Type B pancreatic cell (in vitro differentiated cells): Measurements from ENCODE around the gene SLC47A2. TPM values are rescaled to one million over a fixed set of nuclear protein-coding genes. Genes with fewer than 3 reads are reported as not detected.

Experiments
- DNase-seq: peaks from one replicate; pipeline ENCODE4 v3.0.0; 2021; ENCODE audit warnings: mixed read lengths; ENCODE audit not compliant: unreplicated experiment; ENCODE audit errors: extremely low spot score
- H3K27ac Mint-ChIP-seq: 2 replicates; pipeline ENCODE4 v1.8.0; 2021; ENCODE audit warnings: mild to moderate bottlenecking, mixed read lengths
- H3K27me3 Mint-ChIP-seq: 2 replicates; pipeline ENCODE4 v1.8.0; 2021; ENCODE audit warnings: mixed read lengths
- H3K36me3 Mint-ChIP-seq: 2 replicates; pipeline ENCODE4 v1.8.0; 2021; ENCODE audit warnings: mixed read lengths
- H3K4me1 Mint-ChIP-seq: one replicate; pipeline ENCODE4 v1.8.0; 2021; ENCODE audit warnings: mixed read lengths; ENCODE audit not compliant: unreplicated experiment
- H3K4me3 Mint-ChIP-seq: 2 replicates; pipeline ENCODE4 v1.8.0; 2021; ENCODE audit warnings: mild to moderate bottlenecking, mixed read lengths
- H3K9me3 Mint-ChIP-seq: 2 replicates; pipeline ENCODE4 v1.8.0; 2021; ENCODE audit warnings: mixed read lengths
- total RNA-seq: library from RNA; stranded (reverse); gene quantifications from 2 replicates; pipeline ENCODE4 v1.2.1, GENCODE V29; 2021; ENCODE audit warnings: low replicate concordance
- TF ChIP-seq, protein P1 (sequence below): fragments of 200-600 bp; sonication (generic); conservative IDR thresholded peaks from 2 replicates; pipeline ENCODE4 v1.5.0; 2021; ENCODE audit warnings: antibody characterized with exemption, mild to moderate bottlenecking

SLC47A2 gene
- total RNA-seq, 1 donor from 2014 or later, result not detected

DNA sequence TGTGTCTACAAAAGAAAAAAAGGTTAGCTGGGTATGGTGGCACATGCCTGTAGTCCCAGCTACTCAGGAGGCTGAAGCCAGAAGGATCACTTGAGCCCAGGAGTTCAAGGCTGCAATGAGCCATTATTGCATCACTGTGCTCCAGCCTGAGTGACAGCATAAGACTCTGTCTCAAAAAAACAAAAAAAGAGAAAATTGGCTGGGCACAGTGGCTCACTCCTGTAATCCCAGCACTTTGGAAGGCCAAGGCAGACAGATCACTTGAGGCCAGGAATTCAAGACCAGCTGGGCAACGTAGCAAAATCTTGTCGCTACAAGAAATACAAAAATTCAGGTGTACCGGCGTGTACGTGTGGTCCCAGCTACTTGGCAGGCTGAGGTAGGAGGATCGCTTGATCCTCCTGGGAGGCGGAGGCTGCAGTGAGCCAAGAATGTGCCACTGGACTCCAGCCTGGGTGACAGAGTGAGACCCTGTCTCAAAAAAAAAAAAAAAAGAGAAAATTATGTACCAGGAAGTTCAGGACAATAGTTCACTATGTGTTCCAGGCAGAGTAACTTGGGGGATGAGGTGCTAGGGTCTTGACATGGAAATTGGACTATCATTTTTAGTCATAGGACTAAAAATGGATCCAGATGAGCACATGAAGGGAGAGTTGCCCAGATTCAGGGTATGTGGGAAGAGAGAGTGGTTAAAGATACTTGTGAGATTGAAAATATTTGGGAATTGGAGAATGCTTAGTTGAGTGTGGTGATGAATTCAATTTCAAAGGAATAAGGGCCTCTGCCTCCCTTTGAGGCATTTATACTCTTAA lies 56.8 kb downstream of the SLC47A2 start:
- no peaks in the 10 kb centered on the region for H3K9me3 Mint-ChIP-seq

DNA sequence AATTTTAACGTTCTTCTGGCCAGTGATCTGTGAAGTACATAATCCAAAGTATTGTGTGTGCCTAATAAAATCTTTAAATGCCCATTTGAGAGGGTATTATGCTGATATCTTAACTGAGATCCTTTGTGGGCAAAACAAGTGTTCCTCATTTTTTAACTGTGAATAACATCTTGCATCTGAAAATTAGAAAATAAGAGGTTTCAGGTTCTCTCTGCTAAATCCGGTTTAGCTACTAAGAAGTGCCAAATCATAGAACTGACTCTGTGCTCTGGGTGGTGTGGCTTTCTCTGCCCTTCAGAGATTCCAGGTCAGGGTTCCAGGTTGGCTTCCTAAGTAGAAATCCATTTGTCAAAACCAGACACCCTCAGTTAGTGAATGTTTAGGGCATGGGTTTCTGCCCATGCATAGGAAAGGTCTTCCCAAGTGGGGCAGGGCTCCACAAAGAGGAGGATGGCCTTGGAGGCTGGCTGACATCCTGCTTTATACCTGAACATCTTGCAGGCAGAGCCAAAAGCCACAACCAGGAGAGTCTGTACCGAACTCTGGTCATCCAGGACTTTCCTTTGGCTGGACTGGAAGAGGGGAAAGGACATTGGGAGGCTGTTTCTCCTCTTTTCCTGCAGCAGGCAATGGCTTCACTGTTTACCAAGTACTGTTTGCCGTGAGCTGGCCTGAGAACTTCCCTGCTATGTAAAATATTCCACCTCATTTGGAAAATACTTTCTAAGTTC lies 59.4 kb downstream of the SLC47A2 start:
- H3K4me1 Mint-ChIP-seq, result peaks cover 11% of the 10 kb centered on the region
- DNase-seq, result no peak
- H3K4me3 Mint-ChIP-seq, result no peak overlapping the region
- TF ChIP-seq, protein P1, sequence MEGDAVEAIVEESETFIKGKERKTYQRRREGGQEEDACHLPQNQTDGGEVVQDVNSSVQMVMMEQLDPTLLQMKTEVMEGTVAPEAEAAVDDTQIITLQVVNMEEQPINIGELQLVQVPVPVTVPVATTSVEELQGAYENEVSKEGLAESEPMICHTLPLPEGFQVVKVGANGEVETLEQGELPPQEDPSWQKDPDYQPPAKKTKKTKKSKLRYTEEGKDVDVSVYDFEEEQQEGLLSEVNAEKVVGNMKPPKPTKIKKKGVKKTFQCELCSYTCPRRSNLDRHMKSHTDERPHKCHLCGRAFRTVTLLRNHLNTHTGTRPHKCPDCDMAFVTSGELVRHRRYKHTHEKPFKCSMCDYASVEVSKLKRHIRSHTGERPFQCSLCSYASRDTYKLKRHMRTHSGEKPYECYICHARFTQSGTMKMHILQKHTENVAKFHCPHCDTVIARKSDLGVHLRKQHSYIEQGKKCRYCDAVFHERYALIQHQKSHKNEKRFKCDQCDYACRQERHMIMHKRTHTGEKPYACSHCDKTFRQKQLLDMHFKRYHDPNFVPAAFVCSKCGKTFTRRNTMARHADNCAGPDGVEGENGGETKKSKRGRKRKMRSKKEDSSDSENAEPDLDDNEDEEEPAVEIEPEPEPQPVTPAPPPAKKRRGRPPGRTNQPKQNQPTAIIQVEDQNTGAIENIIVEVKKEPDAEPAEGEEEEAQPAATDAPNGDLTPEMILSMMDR, result no peak
- no peaks in the 10 kb centered on the region for H3K9me3 Mint-ChIP-seq
- H3K27ac Mint-ChIP-seq, result no peak overlapping the region
- H3K27me3 Mint-ChIP-seq, result no peaks in the 10 kb centered on the region
- H3K36me3 Mint-ChIP-seq, result peaks cover 55% of the 10 kb centered on the region

More for the DNA sequence above, 56.8 kb downstream of the SLC47A2 start:
- H3K27me3 Mint-ChIP-seq, result no peaks in the 10 kb centered on the region
- TF ChIP-seq, protein P1, result no peak
- no peak overlapping the region for H3K4me3 Mint-ChIP-seq
- H3K36me3 Mint-ChIP-seq, result peaks cover 52% of the 10 kb centered on the region
- H3K27ac Mint-ChIP-seq, result no peak overlapping the region
- no peak for DNase-seq
- H3K4me1 Mint-ChIP-seq, result peaks cover 9% of the 10 kb centered on the region

DNA sequence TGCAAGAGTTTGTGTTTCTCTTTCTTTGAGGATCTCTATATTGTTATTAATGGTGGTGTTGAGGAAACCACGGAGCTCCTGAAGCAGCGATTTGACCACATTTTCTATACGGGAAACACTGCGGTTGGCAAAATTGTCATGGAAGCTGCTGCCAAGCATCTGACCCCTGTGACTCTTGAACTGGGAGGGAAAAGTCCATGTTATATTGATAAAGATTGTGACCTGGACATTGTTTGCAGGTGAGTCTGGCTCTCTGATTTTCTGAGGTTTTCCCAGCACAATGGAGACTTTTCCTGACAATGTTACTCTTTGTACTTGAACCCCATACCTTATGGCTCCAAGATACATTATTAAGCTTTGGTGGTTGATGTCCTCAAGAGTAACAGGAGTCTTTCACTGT lies 60.0 kb downstream of the SLC47A2 start:
- no peaks in the 10 kb centered on the region for H3K9me3 Mint-ChIP-seq
- H3K4me3 Mint-ChIP-seq, result no peak overlapping the region
- peaks cover 18% of the 10 kb centered on the region for H3K4me1 Mint-ChIP-seq
- no peak overlapping the region for H3K27ac Mint-ChIP-seq
- TF ChIP-seq, protein P1, result no peak
- H3K36me3 Mint-ChIP-seq, result peaks cover 57% of the 10 kb centered on the region
- DNase-seq, result no peak
- H3K27me3 Mint-ChIP-seq, result no peaks in the 10 kb centered on the region

DNA sequence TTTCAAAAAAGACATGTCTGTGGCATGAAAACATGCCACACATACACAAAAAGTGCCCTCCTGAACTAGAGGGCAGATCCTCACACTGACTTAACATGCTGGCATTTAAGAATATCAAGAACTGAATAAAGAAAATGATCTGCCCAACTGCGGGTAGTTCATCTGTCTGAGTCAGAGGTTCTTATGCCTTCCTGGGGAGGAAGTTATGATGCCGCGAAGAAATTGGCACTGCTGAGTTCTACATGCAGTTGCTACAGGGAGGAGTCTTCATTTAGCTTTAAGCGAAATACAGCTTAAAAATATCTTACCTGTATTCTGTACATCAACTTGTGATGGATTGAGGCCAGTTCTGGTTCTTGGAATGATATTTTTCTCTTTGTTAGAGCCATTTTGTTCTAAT lies 61.5 kb downstream of the SLC47A2 start:
- Mint-ChIP-seq H3K27me3 (no peaks in the 10 kb centered on the region), H3K4me3 (no peak overlapping the region), H3K36me3 (peaks cover 48% of the 10 kb centered on the region), H3K27ac (no peak overlapping the region), H3K9me3 (no peaks in the 10 kb centered on the region), H3K4me1 (peaks cover 24% of the 10 kb centered on the region)
- DNase-seq, result no peak
- TF ChIP-seq, protein P1, result no peak

DNA sequence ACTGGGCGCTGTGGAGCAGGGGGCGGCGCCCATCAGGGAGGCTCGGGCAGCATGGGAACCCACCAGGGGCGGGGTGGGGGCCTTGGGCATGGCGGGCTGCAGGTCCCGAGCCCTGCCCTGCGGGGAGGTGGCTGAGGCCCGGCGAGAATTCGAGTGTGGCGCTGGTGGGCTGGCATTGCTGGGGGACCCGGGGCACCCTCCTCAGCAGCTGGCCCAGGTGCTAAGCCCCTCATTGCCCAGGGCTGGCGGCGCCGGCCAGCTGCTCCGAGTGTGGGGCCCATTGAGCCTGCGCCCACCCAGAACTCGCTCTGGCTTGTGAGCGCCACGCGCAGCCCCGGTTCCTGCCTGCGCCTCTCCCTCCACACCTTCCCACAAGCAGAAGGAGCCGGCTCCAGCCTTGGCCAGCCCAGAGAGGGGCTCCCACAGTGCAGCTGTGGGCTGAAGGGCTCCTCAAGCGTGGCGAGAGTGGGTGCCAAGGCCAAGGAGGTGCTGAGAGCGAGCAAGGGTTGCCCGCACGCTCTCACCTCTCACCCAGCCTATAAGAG lies 62.0 kb downstream of the SLC47A2 start:
- H3K4me3 Mint-ChIP-seq, result no peak overlapping the region
- H3K27me3 Mint-ChIP-seq, result no peaks in the 10 kb centered on the region
- no peaks in the 10 kb centered on the region for H3K9me3 Mint-ChIP-seq
- TF ChIP-seq, protein P1, result no peak
- peaks cover 25% of the 10 kb centered on the region for H3K4me1 Mint-ChIP-seq
- H3K27ac Mint-ChIP-seq, result no peak overlapping the region
- H3K36me3 Mint-ChIP-seq, result peaks cover 50% of the 10 kb centered on the region
- no peak for DNase-seq
